ACC112 (cell line): ENCODE measurements around the gene ULK4.
A peak's percentile ranks its signal among the peaks of the same experiment; 100 is the strongest.

Experiments
- H2AFZ ChIP-seq: fragments of 200-600 bp; sonication (generic); one replicate; pipeline ENCODE4 v1.6.0; 2017; ENCODE audit warnings: antibody characterized with exemption, low read length; ENCODE audit not compliant: unreplicated experiment
- H3K27ac ChIP-seq: fragments of 200-600 bp; sonication (generic); 2 replicates; pipeline ENCODE4 v1.5.1; 2014; ENCODE audit warnings: low read depth, mild to moderate bottlenecking, antibody characterized with exemption, low read length, moderate library complexity
- H3K27me3 ChIP-seq: fragments of 200-600 bp; sonication (generic); 2 replicates; pipeline ENCODE4 v1.6.1; 2014; ENCODE audit warnings: mild to moderate bottlenecking, antibody characterized with exemption, low read length, moderate library complexity, mixed read lengths; ENCODE audit not compliant: insufficient read depth
- H3K36me3 ChIP-seq: fragments of 200-600 bp; sonication (generic); 2 replicates; pipeline ENCODE4 v1.6.1; 2016; ENCODE audit warnings: mild to moderate bottlenecking, antibody characterized with exemption, low read length, moderate library complexity, mixed read lengths; ENCODE audit not compliant: insufficient read depth
- H3K4me1 ChIP-seq: fragments of 200-600 bp; sonication (generic); one replicate; pipeline ENCODE4 v1.6.1; 2016; ENCODE audit warnings: low read length, mixed read lengths; ENCODE audit not compliant: insufficient read depth, unreplicated experiment, control insufficient read depth
- H3K4me3 ChIP-seq: fragments of 200-600 bp; sonication (generic); 2 replicates; pipeline ENCODE4 v1.5.1; 2014; ENCODE audit warnings: mild to moderate bottlenecking, low read depth, low read length
- H3K79me2 ChIP-seq: fragments of 200-600 bp; sonication (generic); one replicate; pipeline ENCODE4 v1.6.0; 2016; ENCODE audit warnings: low read length; ENCODE audit not compliant: control insufficient read depth, unreplicated experiment, insufficient read depth

Gene ULK4

DNA sequence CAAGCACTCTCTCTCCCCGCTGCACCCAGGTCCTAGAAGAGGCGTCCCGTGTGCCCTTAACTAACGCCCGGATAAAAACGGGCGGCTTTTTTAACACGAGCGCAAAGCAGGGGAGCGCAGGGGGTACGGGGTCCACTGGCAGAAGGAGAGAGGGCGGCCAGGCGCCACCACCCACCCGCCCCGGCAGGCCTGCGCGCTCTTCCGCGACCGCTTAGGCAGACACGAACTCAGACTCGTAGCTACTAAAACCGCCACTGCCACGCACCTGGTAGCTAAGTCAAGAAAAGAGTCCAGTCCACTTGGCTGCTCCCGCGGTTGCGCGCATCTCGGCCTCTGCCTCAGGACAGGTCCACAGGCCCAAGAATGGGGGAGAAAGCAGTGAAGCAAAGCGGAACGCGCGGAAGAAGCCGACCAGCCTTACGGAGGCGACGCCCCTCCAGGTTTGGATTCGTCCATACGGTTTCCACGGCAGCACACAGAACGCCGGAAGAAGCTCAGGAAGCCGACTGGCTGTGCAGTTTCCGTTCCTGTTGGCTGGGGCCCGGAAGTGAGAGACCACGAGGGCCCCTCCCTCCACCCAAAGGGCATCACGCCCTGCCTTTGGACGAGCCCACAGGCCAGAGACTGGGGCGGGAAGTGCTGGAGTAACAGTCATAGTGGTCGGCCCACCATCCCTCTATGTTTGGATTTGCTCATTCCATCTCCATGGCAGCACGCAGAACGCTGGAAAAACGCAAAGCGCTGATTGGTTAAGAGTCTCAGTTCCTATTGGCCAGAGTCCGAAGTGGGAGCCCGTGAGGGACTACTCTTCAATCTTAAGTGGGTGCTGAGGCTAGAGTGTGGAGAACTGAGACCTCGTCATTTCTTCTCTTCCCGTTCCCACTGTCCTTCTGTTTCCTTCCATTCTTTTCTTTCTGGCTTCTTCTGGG lies at the start of gene ULK4:
Gene ULK4 (minus strand): TSS at position 353 of the 929 bp plus-strand sequence. CDS start 7,344 bp downstream, outside the sequence.
- Histone ChIP-seq H3K4me1 (peaks cover 5% of the 10 kb centered on the region), H3K4me3 (peak within 1 kb of the TSS; percentile 99), H3K36me3 (no peaks in the 10 kb centered on the region), H2AFZ (peak within 1 kb of the TSS; percentile 99), H3K79me2 (peaks cover 7% of the 10 kb centered on the region), H3K27me3 (no peaks in the 10 kb centered on the region), H3K27ac (peak within 1 kb of the TSS; percentile 86)

DNA sequence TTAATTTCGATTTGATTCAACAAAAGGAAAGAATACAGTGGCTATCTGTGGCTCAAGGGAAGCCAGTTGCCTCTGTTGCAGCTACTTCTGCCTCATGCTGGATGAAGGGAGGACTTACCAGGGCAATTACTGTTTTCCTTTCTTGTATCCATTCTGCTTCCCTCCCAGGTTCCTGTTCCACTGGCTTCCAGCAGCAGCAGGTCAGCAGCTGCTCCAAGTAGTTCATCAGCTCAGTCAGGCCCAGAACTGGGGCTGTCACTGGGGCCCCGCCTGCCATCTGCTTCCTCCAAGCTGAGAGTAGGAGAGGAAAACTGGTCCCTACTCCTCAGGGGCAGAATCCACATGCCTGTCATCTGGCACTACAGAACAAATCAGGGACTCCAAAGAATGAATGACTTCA lies 48.6 kb upstream of the ULK4 start:
- H3K36me3 ChIP-seq = no peaks in the 10 kb centered on the region
- peaks cover 17% of the 10 kb centered on the region for H3K79me2 ChIP-seq
- no peak overlapping the region for H3K4me3 ChIP-seq
- peaks cover 5% of the 10 kb centered on the region for H3K4me1 ChIP-seq
- no peak overlapping the region for H3K27ac ChIP-seq
- no peak overlapping the region for H2AFZ ChIP-seq
- H3K27me3 ChIP-seq = no peaks in the 10 kb centered on the region

DNA sequence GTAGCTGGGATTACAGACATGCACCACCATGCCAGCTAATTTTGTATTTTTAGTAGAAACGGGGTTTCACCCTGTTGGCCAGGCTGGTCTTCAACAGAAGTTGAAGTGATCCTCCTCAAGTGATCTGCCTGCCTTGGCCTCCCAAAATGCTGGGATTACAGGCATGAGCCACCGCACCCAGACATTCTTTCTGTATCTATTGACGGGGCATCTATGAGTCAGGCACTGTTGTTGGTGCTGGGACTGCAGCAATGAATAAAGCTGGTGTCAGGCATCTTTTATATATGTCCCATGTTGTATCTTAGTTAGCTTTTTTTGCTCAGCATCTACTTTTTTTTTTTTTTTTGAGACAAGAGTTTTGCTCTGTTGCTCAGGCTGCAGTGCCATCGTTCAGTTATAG lies 47.6 kb upstream of the ULK4 start:
- Histone ChIP-seq H3K4me3 (no peak overlapping the region), H3K79me2 (peaks cover 6% of the 10 kb centered on the region), H3K4me1 (no peaks in the 10 kb centered on the region), H3K27me3 (no peaks in the 10 kb centered on the region), H3K27ac (no peak overlapping the region), H2AFZ (no peak overlapping the region), H3K36me3 (no peaks in the 10 kb centered on the region)

DNA sequence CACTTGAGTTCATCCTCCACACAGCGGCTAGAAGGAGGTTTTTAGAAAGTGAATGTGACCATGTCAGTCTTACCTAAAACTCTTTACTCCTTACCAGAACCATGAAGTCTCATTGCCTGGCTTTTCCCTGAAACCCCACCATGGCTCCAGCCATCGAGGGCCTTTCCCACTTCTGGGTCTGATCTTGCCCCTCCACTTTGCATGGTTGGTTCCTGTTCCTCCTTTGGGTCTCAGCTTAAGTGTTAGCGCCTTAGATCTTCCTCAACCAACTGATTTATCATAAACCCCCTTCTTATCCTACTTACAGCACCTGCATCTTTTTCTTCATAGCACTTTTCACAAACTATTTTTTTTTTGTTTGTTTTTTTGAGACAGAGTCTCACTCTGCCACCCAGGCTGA lies 45.9 kb upstream of the ULK4 start:
- no peaks in the 10 kb centered on the region for H3K4me1 ChIP-seq
- no peaks in the 10 kb centered on the region for H3K79me2 ChIP-seq
- no peak overlapping the region for H3K4me3 ChIP-seq
- H3K27me3 ChIP-seq = no peaks in the 10 kb centered on the region
- no peaks in the 10 kb centered on the region for H3K36me3 ChIP-seq
- no peak overlapping the region for H3K27ac ChIP-seq
- no peak overlapping the region for H2AFZ ChIP-seq

DNA sequence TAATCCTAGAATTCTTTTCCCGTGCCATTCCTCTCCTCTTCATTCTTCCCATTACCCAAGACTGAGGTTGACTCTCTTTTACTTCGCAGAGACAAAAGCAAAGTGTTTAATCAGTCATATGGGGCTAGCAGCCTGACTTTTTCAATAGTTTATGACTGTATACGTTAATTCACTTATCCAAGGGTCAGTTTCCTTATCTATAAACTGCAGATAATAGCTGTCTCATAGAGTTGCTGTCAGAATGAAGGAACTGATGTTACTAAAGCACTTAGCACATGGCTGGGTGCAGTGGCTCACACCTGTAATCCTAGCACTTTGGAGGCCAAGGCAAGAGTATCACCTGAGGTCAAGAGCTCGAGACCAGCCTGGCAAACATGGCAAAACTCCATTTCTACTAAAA lies 43.5 kb upstream of the ULK4 start:
- no peak overlapping the region for H3K27ac ChIP-seq
- H3K79me2 ChIP-seq = no peaks in the 10 kb centered on the region

DNA sequence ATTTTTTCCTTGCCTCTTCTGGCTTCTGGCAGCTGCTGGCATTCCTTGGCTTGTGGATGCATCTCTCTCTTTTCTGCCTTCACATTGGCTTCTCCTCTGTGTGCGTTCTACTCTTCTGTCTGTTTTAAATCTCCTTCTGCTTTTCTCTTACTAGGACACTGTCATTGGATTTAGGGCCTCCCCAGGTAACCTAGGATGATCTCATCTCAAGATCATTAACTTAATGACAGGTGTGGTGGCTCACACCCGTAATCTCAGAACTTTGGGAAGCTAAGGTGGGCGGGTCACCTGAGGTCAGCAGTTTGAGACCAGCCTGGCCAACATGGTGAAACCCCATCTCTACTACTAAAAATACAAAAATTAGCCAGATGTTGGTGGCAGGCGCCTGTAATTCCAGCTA lies 40.9 kb upstream of the ULK4 start:
- H3K36me3 ChIP-seq = no peaks in the 10 kb centered on the region
- no peak overlapping the region for H2AFZ ChIP-seq
- H3K27me3 ChIP-seq = no peaks in the 10 kb centered on the region

More for the DNA sequence above, 43.5 kb upstream of the ULK4 start:
- H3K4me1 ChIP-seq = no peaks in the 10 kb centered on the region
- H3K36me3 ChIP-seq = no peaks in the 10 kb centered on the region
- no peak overlapping the region for H3K4me3 ChIP-seq
- no peak overlapping the region for H2AFZ ChIP-seq
- no peaks in the 10 kb centered on the region for H3K27me3 ChIP-seq

DNA sequence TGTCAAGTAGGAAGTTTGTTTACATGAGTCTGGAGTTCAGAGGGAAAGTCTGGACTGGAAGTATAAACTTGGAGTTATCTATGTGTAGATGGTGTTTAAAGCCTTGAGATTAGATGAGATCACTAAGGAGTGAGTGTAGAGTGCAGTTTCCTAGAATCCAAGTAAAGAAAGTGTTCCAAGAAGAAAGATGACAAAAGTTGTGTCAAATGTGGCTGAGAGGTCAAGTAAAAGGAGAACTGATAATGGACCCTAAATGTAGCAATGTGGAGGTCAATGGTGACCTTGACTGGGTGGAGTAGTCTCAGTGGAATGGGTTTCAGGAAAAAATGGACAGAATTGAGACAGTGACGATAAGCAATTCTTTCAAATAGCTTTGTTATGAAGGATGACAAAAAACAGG lies 39.9 kb upstream of the ULK4 start:
- H3K4me1 ChIP-seq = no peaks in the 10 kb centered on the region
- no peaks in the 10 kb centered on the region for H3K27me3 ChIP-seq
- H3K4me3 ChIP-seq = no peak overlapping the region
- H3K36me3 ChIP-seq = no peaks in the 10 kb centered on the region
- H3K27ac ChIP-seq = no peak overlapping the region
- H2AFZ ChIP-seq = no peak overlapping the region
- H3K79me2 ChIP-seq = no peaks in the 10 kb centered on the region

More for the DNA sequence above, 40.9 kb upstream of the ULK4 start:
- Histone ChIP-seq H3K4me3 (no peak overlapping the region), H3K79me2 (no peaks in the 10 kb centered on the region), H3K4me1 (no peaks in the 10 kb centered on the region), H3K27ac (no peak overlapping the region)

DNA sequence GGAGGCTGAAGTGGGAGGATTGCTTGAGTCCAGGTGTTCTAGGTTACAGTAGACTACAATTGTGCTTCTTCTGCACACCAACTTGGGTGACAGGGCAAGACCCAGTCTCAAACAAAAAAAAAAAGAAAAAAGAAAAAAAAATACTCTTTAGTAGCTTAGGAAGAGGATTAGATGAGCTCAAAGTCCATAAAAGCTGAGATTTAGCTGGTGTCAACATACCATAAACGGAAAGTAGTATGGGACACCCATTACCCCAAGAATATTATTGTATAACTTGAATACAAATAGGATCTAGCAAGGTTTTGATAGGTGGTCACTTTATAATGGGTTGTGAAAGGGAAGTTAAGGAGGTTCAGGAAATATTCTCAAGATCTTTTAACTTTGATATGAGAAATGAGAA lies 38.0 kb upstream of the ULK4 start:
- Histone ChIP-seq H3K4me3 (no peak overlapping the region), H3K4me1 (no peaks in the 10 kb centered on the region), H3K27ac (no peak overlapping the region), H3K27me3 (no peaks in the 10 kb centered on the region), H3K79me2 (no peaks in the 10 kb centered on the region), H2AFZ (no peak overlapping the region), H3K36me3 (no peaks in the 10 kb centered on the region)

DNA sequence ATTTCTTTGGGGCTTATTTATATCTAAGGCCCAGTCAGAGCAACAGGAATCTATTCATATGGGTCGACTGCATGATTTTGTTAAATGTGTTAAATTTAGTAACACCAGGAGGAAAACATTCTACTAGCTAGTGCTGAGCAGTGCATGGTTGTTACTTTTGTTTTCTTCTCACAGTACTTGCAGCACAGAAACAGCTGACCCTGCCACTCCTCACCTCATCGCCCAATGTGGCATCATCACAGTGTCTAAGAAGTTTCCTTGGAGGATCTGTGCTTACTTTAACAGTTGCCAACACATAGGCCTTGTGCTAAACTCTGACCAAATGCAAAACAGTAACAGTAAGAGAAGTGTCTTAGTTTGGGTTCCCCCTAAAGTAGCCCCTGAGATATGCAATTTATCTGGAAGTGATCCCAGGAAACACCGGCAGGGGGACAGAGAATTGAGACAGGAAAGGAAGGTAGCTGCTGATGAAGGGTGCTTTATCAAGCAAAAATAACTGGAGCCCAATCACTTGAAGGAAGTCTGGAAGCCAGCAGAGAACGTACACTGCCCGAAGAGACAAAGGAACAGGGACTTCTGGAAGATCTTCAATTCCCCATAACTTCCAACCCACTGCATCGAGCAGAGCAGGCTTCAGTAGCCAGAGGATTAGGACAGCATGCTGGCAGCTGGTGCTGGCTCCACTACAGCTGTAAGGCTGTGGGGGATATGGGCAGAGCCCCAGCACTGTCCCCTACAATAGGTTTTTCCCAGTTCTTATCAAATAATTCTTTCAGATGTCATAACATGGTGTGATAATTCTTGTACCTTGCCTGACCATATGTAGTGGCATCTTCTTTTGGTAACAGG lies 36.0 kb upstream of the ULK4 start:
- peak overlapping the region; percentile 80 for H2AFZ ChIP-seq
- H3K4me1 ChIP-seq = no peaks in the 10 kb centered on the region
- no peak overlapping the region for H3K27ac ChIP-seq
- H3K79me2 ChIP-seq = no peaks in the 10 kb centered on the region
- no peaks in the 10 kb centered on the region for H3K36me3 ChIP-seq
- no peak overlapping the region for H3K4me3 ChIP-seq
- H3K27me3 ChIP-seq = no peaks in the 10 kb centered on the region

DNA sequence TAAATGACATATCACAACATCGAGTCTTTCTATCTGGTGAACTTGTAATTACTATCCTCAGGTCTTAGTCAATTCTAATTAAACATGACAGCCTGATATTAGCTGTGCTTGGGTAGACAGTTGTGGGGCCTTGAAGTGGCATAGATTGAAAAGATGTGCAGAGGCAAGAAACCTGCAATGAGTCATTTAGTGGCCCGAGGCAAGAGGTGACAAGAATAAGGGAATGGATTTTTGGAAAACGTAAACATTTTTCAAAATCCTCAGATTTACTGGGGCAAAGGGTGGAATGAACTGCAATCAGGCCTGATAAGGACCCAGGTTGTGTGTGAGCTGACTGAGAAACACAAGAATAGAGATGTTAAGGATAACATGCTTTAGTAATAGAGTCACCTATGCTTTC lies 29.5 kb upstream of the ULK4 start:
- Histone ChIP-seq H3K79me2 (no peaks in the 10 kb centered on the region), H3K36me3 (no peaks in the 10 kb centered on the region), H3K27me3 (no peaks in the 10 kb centered on the region), H3K27ac (no peak overlapping the region), H3K4me1 (no peaks in the 10 kb centered on the region), H3K4me3 (no peak overlapping the region), H2AFZ (no peak overlapping the region)
